IMR-90 (cell line): ENCODE data around the gene KLK12.

Source experiments
- CEBPB ChIP-seq: IDR thresholded peaks from 2 replicates; pipeline ENCODE4 v1.6.1; 2012; ENCODE audit warnings: low read depth, low read length, improper control_type of control experiment
- CTCF ChIP-seq: conservative IDR thresholded peaks from 2 replicates; pipeline ENCODE4 v1.5.1; 2012; ENCODE audit warnings: mild to moderate bottlenecking, low read depth, low read length, improper control_type of control experiment
- ELK1 ChIP-seq: fragments of 150-350 bp; IDR thresholded peaks from 2 replicates; pipeline ENCODE4 v1.6.1; 2016; ENCODE audit warnings: low read depth, mild to moderate bottlenecking, low read length, moderate library complexity, borderline replicate concordance
- FOS ChIP-seq: fragments of 150-350 bp; IDR thresholded peaks from 2 replicates; pipeline ENCODE4 v1.6.1; 2016; ENCODE audit warnings: low read depth, low read length
- MAFK ChIP-seq: IDR thresholded peaks from 2 replicates; pipeline ENCODE4 v1.6.1; 2012; ENCODE audit warnings: low read depth, low read length, improper control_type of control experiment
- MAZ ChIP-seq: IDR thresholded peaks from 2 replicates; pipeline ENCODE4 v1.6.1; 2012; ENCODE audit warnings: low read depth, mild to moderate bottlenecking, low read length, improper control_type of control experiment, moderate library complexity, borderline replicate concordance
- MXI1 ChIP-seq: IDR thresholded peaks from 2 replicates; pipeline ENCODE4 v1.6.1; 2012; ENCODE audit warnings: low read depth, mild to moderate bottlenecking, low read length, moderate library complexity, borderline replicate concordance
- NFE2L2 ChIP-seq: fragments of 150-350 bp; IDR thresholded peaks from 2 replicates; pipeline ENCODE4 v1.6.1; 2016; ENCODE audit warnings: low read depth, mild to moderate bottlenecking, low read length
- POLR2A ChIP-seq: IDR thresholded peaks from 2 replicates; pipeline ENCODE4 v1.6.1; 2012; ENCODE audit warnings: mild to moderate bottlenecking, low read depth, low read length
- RAD21 ChIP-seq: IDR thresholded peaks from 2 replicates; pipeline ENCODE4 v1.6.1; 2012; ENCODE audit warnings: low read length, improper control_type of control experiment
- RCOR1 ChIP-seq: IDR thresholded peaks from 2 replicates; pipeline ENCODE4 v1.6.1; 2012; ENCODE audit warnings: mild to moderate bottlenecking, low read length, improper control_type of control experiment; ENCODE audit not compliant: insufficient replicate concordance
- SMC3 ChIP-seq: fragments of 150-350 bp; IDR thresholded peaks from 2 replicates; pipeline ENCODE4 v1.6.1; 2016; ENCODE audit warnings: low read depth, mild to moderate bottlenecking, antibody characterized with exemption, low read length, moderate library complexity
- USF2 ChIP-seq: fragments of 150-350 bp; IDR thresholded peaks from 2 replicates; pipeline ENCODE4 v1.6.1; 2017; ENCODE audit warnings: mild to moderate bottlenecking, antibody characterized with exemption, low read length, low read depth

- TF ChIP-seq SMC3 (no peak), CTCF (no peak), MXI1 (no peak), POLR2A (no peak), USF2 (no peak), RAD21 (no peak), CEBPB (no peak), FOS (no peak), ELK1 (no peak), NFE2L2 (no peak), RCOR1 (no peak), MAFK (no peak), MAZ (no peak)
Observed at GRCh38 chr19:51002089-51002532, 32.7 kb downstream of the KLK12 start.
